H9 (cell line): ENCODE measurements around the gene ANAPC4. TPM values are rescaled to one million over a fixed set of nuclear protein-coding genes. Genes with fewer than 3 reads are reported as not detected.

ENCODE experiments used
- DNase-seq: peaks from one replicate; pipeline ENCODE4 v3.0.0-alpha.2; 2017
- H2AFZ ChIP-seq: one replicate; pipeline ENCODE4 v1.6.1; 2013; ENCODE audit warnings: mild to moderate bottlenecking, low read length, control low read depth, moderate library complexity
- H2AK5ac ChIP-seq: 2 replicates; pipeline ENCODE4 v1.6.1; 2013; ENCODE audit warnings: low read length, control low read depth, mixed read lengths; ENCODE audit not compliant: insufficient read length
- H2BK120ac ChIP-seq: one replicate; pipeline ENCODE4 v1.6.1; 2013; ENCODE audit warnings: low read depth, mild to moderate bottlenecking, low read length, control low read depth, inconsistent platforms; ENCODE audit not compliant: poor library complexity, severe bottlenecking
- H2BK12ac ChIP-seq: 2 replicates; pipeline ENCODE4 v1.6.1; 2013; ENCODE audit warnings: low read length, control low read depth, mixed read lengths, low read depth; ENCODE audit not compliant: insufficient read length
- H2BK15ac ChIP-seq: 2 replicates; pipeline ENCODE4 v1.6.1; 2013; ENCODE audit warnings: low read depth, low read length, control low read depth
- H2BK20ac ChIP-seq: one replicate; pipeline ENCODE4 v1.6.1; 2013; ENCODE audit warnings: low read depth, mild to moderate bottlenecking, low read length, control low read depth, inconsistent platforms; ENCODE audit not compliant: poor library complexity, severe bottlenecking
- H2BK5ac ChIP-seq: 2 replicates; pipeline ENCODE4 v1.6.1; 2013; ENCODE audit warnings: low read length, control low read depth, mixed read lengths; ENCODE audit not compliant: insufficient read length
- H3K14ac ChIP-seq: 2 replicates; pipeline ENCODE4 v1.6.1; 2013; ENCODE audit warnings: low read length, control low read depth; ENCODE audit not compliant: insufficient read depth
- H3K18ac ChIP-seq: 2 replicates; pipeline ENCODE4 v1.6.1; 2013; ENCODE audit warnings: low read depth, mild to moderate bottlenecking, mixed read lengths, low read length, control low read depth; ENCODE audit not compliant: insufficient read length
- H3K23ac ChIP-seq: 2 replicates; pipeline ENCODE4 v1.6.1; 2013; ENCODE audit warnings: low read length, control low read depth, mixed read lengths, low read depth; ENCODE audit not compliant: insufficient read length
- H3K23me2 ChIP-seq: 2 replicates; pipeline ENCODE4 v1.6.1; 2013; ENCODE audit warnings: low read depth, mild to moderate bottlenecking, mixed read lengths, low read length, control low read depth; ENCODE audit not compliant: insufficient read length, poor library complexity, severe bottlenecking
- H3K27ac ChIP-seq: 2 replicates; pipeline ENCODE4 v1.5.1; 2013; ENCODE audit warnings: low read length, control low read depth, mixed read lengths, low read depth; ENCODE audit not compliant: insufficient read length
- H3K27me3 ChIP-seq: 2 replicates; pipeline ENCODE4 v1.6.1; 2013; ENCODE audit warnings: low read length, control low read depth, inconsistent platforms; ENCODE audit not compliant: insufficient read depth
- H3K4ac ChIP-seq: 2 replicates; pipeline ENCODE4 v1.6.1; 2013; ENCODE audit warnings: low read depth, mild to moderate bottlenecking, control low read depth, inconsistent platforms, low read length, moderate library complexity
- H3K4me1 ChIP-seq: 2 replicates; pipeline ENCODE4 v1.6.1; 2013; ENCODE audit warnings: low read length, control low read depth, inconsistent platforms; ENCODE audit not compliant: insufficient read depth
- H3K4me2 ChIP-seq: 2 replicates; pipeline ENCODE4 v1.6.1; 2013; ENCODE audit warnings: low read length, control low read depth, mixed read lengths; ENCODE audit not compliant: insufficient read length, insufficient read depth
- H3K56ac ChIP-seq: 2 replicates; pipeline ENCODE4 v1.6.1; 2013; ENCODE audit warnings: low read depth, mild to moderate bottlenecking, mixed read lengths, low read length, control low read depth; ENCODE audit not compliant: insufficient read length
- H3K79me1 ChIP-seq: 2 replicates; pipeline ENCODE4 v1.6.1; 2013; ENCODE audit warnings: low read depth, mild to moderate bottlenecking, moderate library complexity, low read length, control low read depth, inconsistent platforms; ENCODE audit not compliant: insufficient read depth, poor library complexity, severe bottlenecking
- H3K79me2 ChIP-seq: 2 replicates; pipeline ENCODE4 v1.6.1; 2013; ENCODE audit warnings: low read length, control low read depth, inconsistent platforms; ENCODE audit not compliant: insufficient read depth
- H3K9ac ChIP-seq: 2 replicates; pipeline ENCODE4 v1.6.1; 2013; ENCODE audit warnings: low read length, control low read depth, mixed read lengths; ENCODE audit not compliant: insufficient read length; ENCODE audit errors: extremely low read depth
- H3K9me3 ChIP-seq: one replicate; pipeline ENCODE4 v1.6.1; 2013; ENCODE audit warnings: low read depth, low read length, inconsistent platforms; ENCODE audit not compliant: control insufficient read depth
- H3T11ph ChIP-seq: one replicate; pipeline ENCODE4 v1.6.1; 2013; ENCODE audit warnings: mild to moderate bottlenecking, low read length, control low read depth, inconsistent platforms
- H4K20me1 ChIP-seq: one replicate; pipeline ENCODE4 v1.6.1; 2013; ENCODE audit not compliant: control insufficient read depth, insufficient read length, insufficient read depth
- H4K5ac ChIP-seq: 2 replicates; pipeline ENCODE4 v1.6.1; 2013; ENCODE audit warnings: low read depth, mild to moderate bottlenecking, mixed read lengths, low read length, control low read depth; ENCODE audit not compliant: insufficient read length
- H4K8ac ChIP-seq: replicated peaks from 2 replicates; pipeline ENCODE4 v1.6.1; 2013; ENCODE audit warnings: low read length, control low read depth, mixed read lengths, low read depth; ENCODE audit not compliant: insufficient read length
- H4K91ac ChIP-seq: 2 replicates; pipeline ENCODE4 v1.6.1; 2013; ENCODE audit warnings: low read depth, mild to moderate bottlenecking, moderate library complexity, mixed read lengths, low read length, control low read depth; ENCODE audit not compliant: insufficient read length
- H3K27ac Mint-ChIP-seq, 3 experiments: 2 replicates in 2 of 3; 3 replicates in 1 of 3; pipeline ENCODE4 v1.8.0; 2020 to 2021; ENCODE audit warnings: mixed read lengths in 3 of 3, mild to moderate bottlenecking in 1 of 3, moderate library complexity in 1 of 3
- H3K27me3 Mint-ChIP-seq: 2 replicates; pipeline ENCODE4 v1.8.0; 2021; ENCODE audit warnings: low read depth, mild to moderate bottlenecking, moderate library complexity, mixed read lengths
- H3K36me3 Mint-ChIP-seq, 3 experiments: 2 replicates in 2 of 3; 3 replicates in 1 of 3; pipeline ENCODE4 v1.8.0; 2020 to 2021; ENCODE audit warnings: low read depth in 3 of 3, mixed read lengths in 3 of 3; ENCODE audit not compliant: insufficient read depth in 1 of 3
- H3K4me1 Mint-ChIP-seq, 2 experiments: 2 replicates each; pipeline ENCODE4 v1.8.0; 2020; ENCODE audit warnings: mixed read lengths in 2 of 2
- H3K4me3 Mint-ChIP-seq, 2 experiments: 2 replicates in 1 of 2; 3 replicates in 1 of 2; pipeline ENCODE4 v1.8.0; 2020 to 2021; ENCODE audit warnings: mild to moderate bottlenecking in 2 of 2, mixed read lengths in 2 of 2, moderate library complexity in 1 of 2
- H3K9me3 Mint-ChIP-seq, 2 experiments: 2 replicates in 1 of 2; 3 replicates in 1 of 2; pipeline ENCODE4 v1.8.0; 2020; ENCODE audit warnings: mild to moderate bottlenecking in 2 of 2, mixed read lengths in 2 of 2, moderate library complexity in 1 of 2
- CTCF ChIP-seq: fragments of 200-600 bp; sonication (generic); conservative IDR thresholded peaks from 3 replicates; pipeline ENCODE4 v1.8.0; 2021; ENCODE audit warnings: antibody characterized with exemption, mild to moderate bottlenecking
- WGBS: extraction: QIAGEN DNeasy Blood & Tissue Kit; methylation state at CpG from one replicate; pipeline ENCODE4 v1.1.7; 2013; ENCODE audit warnings: missing lambda C conversion rate, low lambda C conversion rate, mixed read lengths; ENCODE audit not compliant: insufficient read length; ENCODE audit errors: extremely low coverage; 5-methylcytosine and 5-hydroxymethylcytosine counted together
- total RNA-seq: library from RNA; stranded (reverse); gene quantifications from 2 replicates; pipeline ENCODE4 v1.2.1, GENCODE V29; 2021

Gene ANAPC4
- total RNA-seq, 1 experiment from 2014 or later, result 42.5 TPM

GRCh38 chr4:25423548-25423947 lies 46.5 kb downstream of the ANAPC4 start:
- H3K4me3 Mint-ChIP-seq, result no peak overlapping the region
- Histone ChIP-seq H3K56ac (no peak overlapping the region), H3K9ac (no peak overlapping the region), H3K4me1 (no peaks in the 10 kb centered on the region; the same call in 1 of the 2 replicates), H3K79me2 (no peaks in the 10 kb centered on the region), H3K9me3 (no peaks in the 10 kb centered on the region), H2AK5ac (no peak overlapping the region), H3K4ac (no peak overlapping the region), H2BK12ac (no peak overlapping the region), H4K8ac (no peak overlapping the region), H3K79me1 (no peaks in the 10 kb centered on the region), H4K20me1 (no peaks in the 10 kb centered on the region), H3K27ac (no peak overlapping the region), H3K27me3 (no peaks in the 10 kb centered on the region), H4K91ac (no peak overlapping the region), H2BK5ac (no peak overlapping the region), H2BK120ac (no peak overlapping the region), H2AFZ (no peak overlapping the region), H3T11ph (no peak overlapping the region), H4K5ac (no peak overlapping the region), H3K23me2 (no peaks in the 10 kb centered on the region), H3K23ac (no peak overlapping the region), H2BK20ac (no peak overlapping the region), H2BK15ac (no peak overlapping the region), H3K18ac (no peak overlapping the region), H3K4me2 (no peak overlapping the region), H3K14ac (no peak overlapping the region)
- H3K27ac Mint-ChIP-seq, result no peak overlapping the region; a peak in 1 of 7 replicates
- no peaks in the 10 kb centered on the region for H3K4me1 Mint-ChIP-seq
- WGBS, result no CpG with 5 or more reads among the region's 1 CpG
- peaks cover 0 to 4% (median 0%) of the 10 kb centered on the region in 3 experiments; a peak in 3 of 7 replicates for H3K36me3 Mint-ChIP-seq
- no peak for TF ChIP-seq CTCF
- H3K9me3 Mint-ChIP-seq, result no peaks in the 10 kb centered on the region
- no peaks in the 10 kb centered on the region for H3K27me3 Mint-ChIP-seq
- no peak for DNase-seq
